ENCODE data around the gene RUFY1. TPM values are rescaled to one million over a fixed set of nuclear protein-coding genes. Genes with fewer than 3 reads are reported as not detected.

Gene RUFY1, protein sequence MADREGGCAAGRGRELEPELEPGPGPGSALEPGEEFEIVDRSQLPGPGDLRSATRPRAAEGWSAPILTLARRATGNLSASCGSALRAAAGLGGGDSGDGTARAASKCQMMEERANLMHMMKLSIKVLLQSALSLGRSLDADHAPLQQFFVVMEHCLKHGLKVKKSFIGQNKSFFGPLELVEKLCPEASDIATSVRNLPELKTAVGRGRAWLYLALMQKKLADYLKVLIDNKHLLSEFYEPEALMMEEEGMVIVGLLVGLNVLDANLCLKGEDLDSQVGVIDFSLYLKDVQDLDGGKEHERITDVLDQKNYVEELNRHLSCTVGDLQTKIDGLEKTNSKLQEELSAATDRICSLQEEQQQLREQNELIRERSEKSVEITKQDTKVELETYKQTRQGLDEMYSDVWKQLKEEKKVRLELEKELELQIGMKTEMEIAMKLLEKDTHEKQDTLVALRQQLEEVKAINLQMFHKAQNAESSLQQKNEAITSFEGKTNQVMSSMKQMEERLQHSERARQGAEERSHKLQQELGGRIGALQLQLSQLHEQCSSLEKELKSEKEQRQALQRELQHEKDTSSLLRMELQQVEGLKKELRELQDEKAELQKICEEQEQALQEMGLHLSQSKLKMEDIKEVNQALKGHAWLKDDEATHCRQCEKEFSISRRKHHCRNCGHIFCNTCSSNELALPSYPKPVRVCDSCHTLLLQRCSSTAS
- 25.4 to 27.2 TPM (median 26.8 TPM) in 5 replicates for total RNA-seq (2022; extraction: Qiagen RNA extraction)

DNA sequence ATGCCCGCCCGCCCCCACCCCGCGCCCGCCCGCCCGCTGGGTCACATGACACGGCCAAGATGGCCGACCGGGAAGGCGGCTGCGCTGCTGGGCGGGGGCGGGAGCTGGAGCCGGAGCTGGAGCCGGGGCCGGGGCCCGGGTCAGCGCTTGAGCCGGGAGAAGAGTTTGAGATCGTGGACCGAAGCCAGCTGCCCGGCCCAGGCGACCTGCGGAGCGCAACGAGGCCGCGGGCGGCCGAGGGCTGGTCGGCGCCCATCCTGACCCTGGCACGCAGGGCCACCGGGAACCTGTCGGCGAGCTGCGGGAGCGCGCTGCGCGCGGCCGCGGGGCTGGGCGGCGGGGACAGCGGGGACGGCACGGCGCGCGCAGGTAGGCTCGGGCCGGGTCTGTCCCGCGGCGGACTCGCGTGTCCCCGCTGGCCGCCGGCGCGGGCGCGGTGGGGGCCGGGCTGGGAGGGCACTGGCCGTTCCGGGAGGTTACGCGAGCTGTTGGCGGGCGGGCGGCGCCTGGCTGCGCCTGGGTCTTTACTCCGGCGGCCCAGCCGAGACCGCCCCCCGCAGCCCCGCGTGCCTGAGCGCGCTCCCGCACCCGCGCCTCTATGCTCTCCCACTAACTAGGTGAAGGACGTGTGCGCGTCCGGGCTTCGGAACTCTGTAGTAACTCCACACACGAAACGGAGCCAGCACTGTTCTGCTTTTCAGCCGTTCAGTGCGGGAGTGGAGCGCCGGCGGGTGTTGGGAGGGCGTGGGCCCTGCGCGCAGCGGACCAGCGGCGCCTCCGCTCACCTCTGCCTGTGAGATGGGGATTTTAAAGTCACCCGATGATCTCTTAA is at the start of gene RUFY1:
RUFY1 (plus strand) TSS at position 44 of the 832 bp plus-strand sequence; CDS start at position 60, 16 bp downstream.

DNA sequence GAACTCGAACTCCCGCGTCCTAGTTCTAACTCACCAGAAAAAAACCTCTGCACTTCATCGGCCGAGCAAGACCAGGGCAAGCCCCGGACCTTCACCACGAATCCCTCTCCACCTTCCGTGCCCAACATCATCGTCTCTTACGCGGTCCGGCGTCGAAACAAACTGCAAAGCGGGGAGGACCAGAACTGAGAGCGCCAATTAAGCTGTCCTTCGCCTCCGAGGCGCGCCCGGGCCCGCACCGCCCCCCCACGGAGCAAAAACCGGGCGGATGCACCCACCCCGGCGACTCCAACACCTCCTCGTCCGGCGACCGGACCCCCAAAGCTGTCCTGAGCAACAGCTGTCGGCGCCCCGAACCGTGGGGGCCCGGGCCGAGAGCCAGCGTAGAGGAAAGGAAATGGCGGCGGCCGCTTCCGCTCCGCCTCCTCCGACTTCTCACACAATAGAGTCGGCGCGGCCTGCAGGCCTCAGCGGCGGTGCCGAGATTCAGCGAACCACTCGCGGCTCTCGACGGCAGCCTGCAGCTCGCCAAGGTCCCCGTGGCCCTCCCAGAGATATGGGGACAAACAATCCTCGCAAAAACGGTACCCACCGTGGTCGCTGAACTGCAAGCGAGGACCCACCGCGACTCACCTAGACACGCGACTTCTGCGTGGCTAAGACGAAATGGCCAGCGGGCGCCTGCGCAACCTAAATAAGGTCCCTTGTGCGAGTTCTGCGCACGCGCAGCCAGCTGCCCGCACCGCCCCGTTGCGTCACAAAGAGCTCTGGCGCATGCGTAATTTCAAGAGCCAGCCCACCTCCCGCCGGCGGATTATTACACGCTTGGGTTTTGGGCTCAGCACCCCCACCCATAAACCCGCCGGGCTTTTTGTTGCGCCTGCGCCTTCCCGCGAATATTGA is 72.9 kb downstream of the RUFY1 start, which contains the start of gene HNRNPH1:
HNRNPH1 (minus strand) TSS at position 669 of the 903 bp plus-strand sequence; CDS start at position 131, 538 bp downstream.

Other genes starting within 250 kb of the RUFY1 start
- gene ADAMTS2, start 205.1 kb upstream of the RUFY1 start, total RNA-seq (2022; extraction: Qiagen RNA extraction), result 0.03 to 0.15 TPM (median 0.08 TPM) in 5 replicates
- gene HNRNPH1, start 73.1 kb downstream of the RUFY1 start, total RNA-seq (2022; extraction: Qiagen RNA extraction), result 401 to 608 TPM (median 443 TPM) in 5 replicates
- not detected in 5 replicates for gene CBY3, start 130.5 kb downstream of the RUFY1 start, total RNA-seq (2022; extraction: Qiagen RNA extraction)
- 304 to 409 TPM (median 341 TPM) in 5 replicates for gene CANX, start 148.4 kb downstream of the RUFY1 start, total RNA-seq (2022; extraction: Qiagen RNA extraction)
- gene MAML1, start 182.3 kb downstream of the RUFY1 start, total RNA-seq (2022; extraction: Qiagen RNA extraction), result 16.0 to 18.5 TPM (median 17.7 TPM) in 5 replicates
- gene LTC4S, start 243.4 kb downstream of the RUFY1 start, total RNA-seq (2022; extraction: Qiagen RNA extraction), result 0.28 TPM in 2 of 5 replicates, not detected in the others

Measured in A549 treated with AZD2906 at 1 μM for 4 hours (cell line).